NCI-H146 (cell line): ENCODE data around the gene LBP.
"Not testable (repeated sequence)": the region's sequence is repeated elsewhere in the genome, so short reads cannot be mapped to it uniquely, and the experiment has no call there.

Source experiments
- DNase-seq: peaks from one replicate; lab custom pipeline; 2025; lab: John Stamatoyannopoulos, UW

Gene LBP

GRCh38 chr20:38349856-38350255 lies 3.6 kb downstream of the LBP start:
- no peak for DNase-seq

- DNase-seq = no peak
Measured at GRCh38 chr20:38350879-38351775, 4.8 kb downstream of the LBP start.

DNA sequence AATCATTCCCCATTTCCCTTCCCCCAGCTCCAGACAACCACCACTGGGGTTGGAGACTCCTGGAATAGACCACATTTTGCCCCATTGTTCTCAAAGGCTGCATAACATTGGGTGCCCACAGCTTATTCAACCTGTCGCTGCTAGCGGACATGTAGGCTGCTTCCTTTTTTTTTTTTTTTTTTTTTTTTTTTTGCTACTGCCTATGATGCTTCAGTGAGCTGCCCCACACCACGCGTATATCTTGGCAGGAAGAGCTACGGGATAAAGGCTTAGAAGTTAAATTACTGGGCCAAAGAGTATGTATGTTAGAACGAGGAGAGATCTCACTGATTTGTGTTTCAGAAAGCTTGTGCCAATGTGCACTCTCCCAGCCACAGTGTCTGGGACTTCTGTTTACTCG lies 7.0 kb downstream of the LBP start:
- no peak for DNase-seq

DNA sequence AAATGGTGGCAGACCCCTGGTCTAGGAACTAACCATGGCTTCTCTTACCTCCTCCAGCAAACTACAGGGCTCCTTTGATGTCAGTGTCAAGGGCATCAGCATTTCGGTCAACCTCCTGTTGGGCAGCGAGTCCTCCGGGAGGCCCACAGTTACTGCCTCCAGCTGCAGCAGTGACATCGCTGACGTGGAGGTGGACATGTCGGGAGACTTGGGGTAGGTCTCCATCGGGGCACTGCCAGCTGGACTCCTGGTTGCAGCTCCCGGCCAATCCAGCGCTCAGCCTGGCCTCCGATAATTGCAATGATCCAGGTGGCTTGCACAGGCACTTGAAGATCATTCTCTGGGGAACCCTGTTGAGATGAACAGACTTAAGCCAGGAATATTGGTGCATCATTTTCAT lies 7.9 kb downstream of the LBP start:
- no peak for DNase-seq

- no peak for DNase-seq
Measured at GRCh38 chr20:38355161-38356012, 9.1 kb downstream of the LBP start.

- DNase-seq = no peak
Measured at GRCh38 chr20:38357653-38358207, 11.4 kb downstream of the LBP start.

DNA sequence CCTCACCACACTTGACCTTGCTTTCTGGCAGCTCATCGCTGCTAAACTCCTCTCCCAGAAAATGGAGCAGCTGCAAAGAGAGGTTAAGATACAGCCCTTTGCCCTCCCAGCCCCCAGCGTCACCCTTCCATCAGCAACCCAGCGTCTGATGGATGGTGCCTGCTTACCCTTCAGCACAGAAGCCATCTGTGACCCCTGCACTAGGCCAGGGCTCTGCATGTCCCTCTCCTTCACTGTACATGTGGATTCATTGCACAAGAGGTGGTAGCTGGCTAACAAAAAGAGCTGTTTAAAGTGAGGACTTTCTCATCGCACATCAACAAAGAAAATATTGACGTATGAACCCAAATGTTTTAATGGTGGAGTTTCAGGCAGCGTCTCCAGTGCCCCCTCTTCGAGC lies 12.3 kb downstream of the LBP start:
- no peak for DNase-seq

DNA sequence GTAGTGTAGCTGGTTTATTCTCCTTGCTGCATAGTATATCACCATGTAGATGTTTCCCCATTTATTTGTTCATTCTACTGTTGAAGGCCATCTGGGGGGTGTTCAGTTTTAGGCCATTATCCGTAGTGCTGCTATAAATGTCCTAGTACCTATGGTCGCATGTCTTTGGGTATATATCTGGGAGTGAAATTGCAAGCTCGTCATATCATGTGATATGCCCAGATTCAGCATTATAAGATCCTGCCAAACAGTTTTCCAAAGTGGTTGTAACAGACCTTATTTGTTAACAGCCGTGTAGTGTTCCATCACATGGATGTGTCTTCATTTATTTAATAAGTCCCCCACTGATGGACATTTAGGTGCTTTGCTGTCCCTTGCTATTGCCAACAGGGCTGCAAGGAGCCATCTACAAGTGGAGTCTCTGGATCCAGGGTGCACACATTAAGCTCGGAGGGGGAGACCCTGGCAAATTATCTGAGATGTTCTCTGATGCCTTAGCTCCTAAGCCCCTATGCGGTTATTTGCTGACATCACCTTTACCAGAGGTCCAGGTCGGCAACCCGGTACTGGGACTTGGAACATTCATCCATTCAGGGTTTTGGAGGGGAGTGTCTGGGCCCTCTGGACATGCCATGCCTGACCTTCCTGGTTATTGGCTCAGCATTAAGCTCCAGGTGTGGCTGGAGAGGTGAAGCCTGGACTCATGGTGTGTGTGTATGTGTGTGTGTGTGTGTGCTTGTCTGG lies 16.9 kb downstream of the LBP start:
- DNase-seq = no peak

- DNase-seq = no peak
Measured at GRCh38 chr20:38369389-38369788, 23.1 kb downstream of the LBP start.

GRCh38 chr20:38372806-38373205 lies 26.5 kb downstream of the LBP start:
- DNase-seq = no peak

DNA sequence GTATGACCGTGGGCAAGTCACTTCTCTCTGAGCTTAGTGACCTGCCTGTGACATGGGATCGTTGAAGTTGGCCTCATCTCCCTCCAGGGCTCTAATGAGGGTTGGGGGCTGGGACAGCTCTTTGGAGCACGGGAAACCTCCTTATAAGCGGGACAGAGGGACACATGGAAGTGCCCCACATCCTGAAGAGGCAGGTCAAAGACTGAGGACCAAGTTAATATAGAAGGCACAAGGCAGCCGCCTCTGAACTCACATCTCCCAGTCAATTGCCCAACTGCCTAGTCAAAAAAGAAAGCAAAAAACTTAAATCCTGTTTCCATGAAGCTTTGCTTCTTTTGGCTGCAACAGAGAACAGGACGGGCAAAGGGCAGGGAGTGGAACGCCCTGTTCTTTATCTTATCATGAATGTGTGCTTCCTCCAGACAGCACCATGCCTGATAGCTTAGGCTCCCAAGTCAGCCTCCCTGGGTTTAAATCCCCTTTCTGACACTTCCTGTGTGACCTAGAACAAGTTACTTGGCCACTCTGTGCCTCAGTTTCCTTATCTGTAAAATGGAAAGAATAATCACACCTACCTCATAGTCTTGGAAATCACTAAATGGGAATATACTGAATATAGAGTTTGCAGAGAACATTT lies 27.1 kb downstream of the LBP start:
- DNase-seq = no peak

DNA sequence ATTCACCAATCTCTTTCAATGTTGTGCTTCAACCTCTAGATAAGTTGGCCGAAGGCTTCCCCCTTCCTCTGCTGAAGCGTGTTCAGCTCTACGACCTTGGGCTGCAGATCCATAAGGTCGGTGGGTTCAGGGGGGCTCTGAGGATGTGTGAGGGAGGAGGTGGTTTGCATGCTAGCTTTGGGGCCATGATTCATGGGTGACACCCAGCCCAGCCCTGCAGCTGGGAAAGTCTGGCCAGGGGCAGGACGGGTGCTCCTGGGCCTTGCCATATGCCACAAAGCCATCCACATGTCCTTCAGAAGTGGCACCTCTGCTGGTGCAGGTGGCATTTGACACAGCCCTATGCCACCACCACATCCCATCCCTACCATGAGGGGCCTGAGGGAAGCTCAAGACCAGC lies 27.6 kb downstream of the LBP start:
- DNase-seq = no peak

DNA sequence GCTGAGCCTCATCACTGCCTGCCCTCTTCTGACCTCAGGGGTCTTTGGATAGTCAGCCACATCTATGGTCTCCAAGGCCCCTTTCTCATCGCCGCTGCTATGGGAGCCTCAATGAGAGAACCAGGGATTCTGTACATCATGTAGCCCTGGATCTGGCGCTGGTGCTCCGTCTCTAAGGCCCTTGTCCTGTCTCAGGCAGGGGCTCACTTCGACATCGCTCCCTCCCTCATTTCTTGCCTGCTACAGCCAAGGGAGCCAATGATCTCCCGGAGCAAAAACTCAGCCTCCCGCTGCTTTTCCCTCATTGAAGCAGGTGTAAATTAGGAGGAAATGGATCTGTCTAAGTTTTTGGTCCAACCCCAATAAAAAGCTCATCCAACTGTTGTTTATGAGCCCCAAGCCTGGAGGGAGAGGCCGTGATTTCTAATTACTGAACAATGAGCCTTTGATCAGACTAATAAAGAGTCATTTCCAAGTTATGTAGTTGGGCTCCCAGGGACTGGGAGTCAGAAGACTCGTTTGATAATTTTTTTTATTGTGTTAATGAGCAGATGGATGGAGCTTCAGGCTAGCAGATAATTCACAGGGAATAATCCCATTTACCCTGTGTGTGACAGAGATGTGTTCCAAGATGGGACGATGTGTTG lies 30.9 kb downstream of the LBP start:
- no peak for DNase-seq

DNA sequence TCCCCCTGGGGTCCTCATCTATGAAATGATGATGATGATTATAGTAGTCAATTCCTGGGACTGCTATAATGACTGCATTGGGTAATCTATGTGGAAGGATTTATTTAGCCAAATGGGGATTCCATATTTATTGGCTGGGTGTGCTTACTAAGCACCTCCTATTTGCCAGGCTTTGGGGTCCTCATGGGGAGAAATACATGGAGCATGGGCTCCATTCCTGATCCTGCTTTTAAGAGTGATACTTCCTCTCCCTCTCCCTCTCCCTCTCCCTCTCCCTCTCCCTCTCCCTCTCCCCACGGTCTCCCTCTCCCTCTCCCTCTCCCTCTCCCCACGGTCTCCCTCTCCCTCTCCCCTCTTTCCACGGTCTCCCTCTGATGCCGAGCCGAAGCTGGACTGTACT lies 31.6 kb downstream of the LBP start:
- not testable (repeated sequence) for DNase-seq

DNA sequence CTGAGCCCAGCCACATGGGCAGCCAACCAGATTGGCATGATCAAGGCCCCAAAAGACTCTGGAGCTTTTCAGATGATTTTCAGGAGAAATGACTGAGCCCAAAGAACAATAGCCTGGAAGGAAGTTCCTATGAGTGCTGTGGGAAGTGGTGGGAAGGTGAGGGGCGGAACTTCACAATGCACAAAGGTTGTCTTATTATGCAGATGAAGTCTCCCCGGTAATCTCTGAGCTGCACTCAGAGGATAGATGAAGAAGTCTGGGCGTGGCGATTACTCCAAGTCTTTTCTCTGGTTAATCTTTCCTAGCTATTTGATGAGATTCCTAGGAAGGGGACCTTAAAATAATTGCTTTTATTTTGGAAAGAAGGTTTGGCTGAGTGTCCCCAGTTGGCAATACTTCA lies 36.9 kb downstream of the LBP start:
- no peak for DNase-seq

- DNase-seq = no peak
Measured at GRCh38 chr20:38386004-38386403, 39.7 kb downstream of the LBP start.

DNA sequence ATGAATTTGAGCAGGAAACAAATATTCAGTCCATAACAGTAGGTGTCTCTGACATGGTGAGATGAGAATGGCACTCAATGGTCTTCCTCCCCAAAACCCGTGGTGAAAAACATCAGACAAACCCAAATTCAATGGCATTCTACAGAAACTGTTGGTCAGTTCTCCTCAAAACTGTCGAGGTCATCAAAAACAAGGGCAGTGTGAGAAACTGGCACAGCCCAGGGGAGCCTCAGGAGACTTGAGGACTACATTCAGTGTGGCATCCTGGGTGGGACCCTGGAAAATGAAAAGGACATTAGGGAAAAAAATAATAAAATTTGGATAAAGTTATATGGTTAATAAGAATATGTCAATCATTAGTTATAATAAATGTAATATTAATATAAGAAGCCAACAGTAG lies 40.6 kb downstream of the LBP start:
- no peak for DNase-seq

GRCh38 chr20:38387953-38388352 lies 41.7 kb downstream of the LBP start:
- no peak for DNase-seq

- no peak for DNase-seq
Measured at GRCh38 chr20:38392356-38392755, 46.1 kb downstream of the LBP start.

DNA sequence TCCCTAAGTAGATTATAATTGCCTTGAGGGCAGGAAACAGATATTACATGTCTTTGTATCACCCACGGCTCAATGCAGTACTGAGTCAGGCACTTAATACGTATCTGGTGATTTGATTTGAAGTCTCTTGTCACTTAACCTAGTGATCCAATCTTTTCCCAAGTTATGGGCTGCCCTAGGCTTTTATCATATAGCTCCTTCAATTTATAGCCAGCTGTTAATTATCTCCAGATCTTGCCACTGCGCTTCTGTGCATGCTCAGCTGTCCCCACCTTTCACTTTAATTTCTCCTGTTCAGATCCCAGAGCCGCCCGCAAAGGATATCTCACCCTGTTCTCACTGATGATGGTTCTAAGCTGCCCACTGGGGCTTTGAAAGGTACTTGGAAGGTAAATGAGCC lies 47.0 kb downstream of the LBP start:
- no peak for DNase-seq

DNA sequence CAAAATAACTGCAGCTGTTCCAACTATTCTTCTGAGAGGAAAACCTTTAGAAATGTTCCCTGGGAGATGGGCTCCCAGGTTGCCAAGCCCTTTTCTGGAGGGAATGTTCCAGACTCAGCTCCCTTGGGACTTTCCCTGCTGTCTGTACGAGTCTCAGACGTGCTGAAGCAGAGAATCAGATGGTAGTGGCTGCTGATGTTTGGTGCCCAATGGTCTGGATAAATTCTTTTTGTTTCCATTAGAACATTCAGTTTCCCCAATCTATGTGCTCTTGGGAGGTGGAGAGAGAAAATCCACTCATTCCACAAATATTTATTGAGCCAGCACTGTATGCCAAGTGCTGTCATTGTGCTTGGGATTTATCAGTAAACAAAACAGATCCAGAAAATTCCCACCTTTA lies 48.9 kb downstream of the LBP start:
- DNase-seq = no peak
